GM11168 (cell line): Measurements from ENCODE around the gene GRIK5.

Source experiments
- in situ Hi-C: fragments of 300-500 bp; cut with MboI; formaldehyde crosslinking; loops from one replicate; pipeline ENCODE4 v1.12.0; 2022; ENCODE audit warnings: low sequenced_read_pairs; ENCODE audit not compliant: unreplicated experiment

The GRIK5 gene

DNA sequence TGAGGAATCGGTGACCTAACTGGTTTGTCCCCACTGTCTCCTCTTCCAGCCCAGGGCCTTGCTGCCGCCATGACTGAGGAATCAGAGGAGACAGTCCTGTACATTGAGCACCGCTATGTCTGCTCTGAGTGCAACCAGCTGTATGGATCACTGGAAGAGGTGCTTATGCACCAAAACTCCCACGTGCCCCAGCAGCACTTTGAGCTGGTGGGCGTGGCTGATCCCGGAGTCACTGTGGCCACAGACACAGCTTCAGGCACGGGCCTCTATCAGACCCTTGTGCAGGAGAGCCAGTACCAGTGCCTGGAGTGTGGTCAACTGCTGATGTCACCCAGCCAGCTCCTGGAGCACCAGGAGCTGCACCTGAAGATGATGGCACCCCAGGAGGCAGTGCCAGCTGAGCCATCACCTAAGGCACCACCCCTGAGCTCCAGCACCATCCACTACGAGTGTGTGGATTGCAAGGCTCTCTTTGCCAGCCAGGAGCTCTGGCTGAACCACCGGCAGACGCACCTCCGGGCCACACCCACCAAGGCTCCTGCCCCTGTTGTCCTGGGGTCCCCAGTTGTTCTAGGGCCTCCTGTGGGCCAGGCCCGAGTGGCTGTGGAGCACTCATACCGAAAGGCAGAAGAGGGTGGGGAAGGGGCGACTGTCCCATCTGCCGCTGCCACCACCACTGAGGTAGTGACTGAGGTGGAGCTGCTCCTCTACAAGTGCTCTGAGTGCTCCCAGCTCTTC lies 8.7 kb upstream of the GRIK5 start:
- in situ Hi-C loops = no loop called here

DNA sequence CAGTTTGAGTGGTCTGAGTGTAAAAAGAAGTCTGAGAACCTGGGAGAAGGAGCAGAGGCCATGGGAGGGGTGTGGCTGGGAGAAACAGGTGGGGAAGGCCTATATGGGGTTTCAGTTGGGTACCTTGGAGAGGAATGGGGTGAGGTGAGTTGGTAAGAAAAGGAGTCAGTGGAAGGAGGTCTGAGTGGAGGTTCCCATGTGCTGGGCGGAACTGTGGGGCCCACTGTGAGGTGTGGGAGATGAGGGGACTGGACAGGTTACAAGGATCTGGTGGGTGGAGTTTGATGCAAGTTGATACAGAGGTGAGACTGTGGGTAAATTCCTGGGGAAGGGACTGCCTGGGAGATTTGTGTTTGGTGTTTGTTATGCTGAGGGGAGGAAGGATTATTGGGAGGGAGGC lies 8.1 kb upstream of the GRIK5 start:
- in situ Hi-C loops = no loop called here

DNA sequence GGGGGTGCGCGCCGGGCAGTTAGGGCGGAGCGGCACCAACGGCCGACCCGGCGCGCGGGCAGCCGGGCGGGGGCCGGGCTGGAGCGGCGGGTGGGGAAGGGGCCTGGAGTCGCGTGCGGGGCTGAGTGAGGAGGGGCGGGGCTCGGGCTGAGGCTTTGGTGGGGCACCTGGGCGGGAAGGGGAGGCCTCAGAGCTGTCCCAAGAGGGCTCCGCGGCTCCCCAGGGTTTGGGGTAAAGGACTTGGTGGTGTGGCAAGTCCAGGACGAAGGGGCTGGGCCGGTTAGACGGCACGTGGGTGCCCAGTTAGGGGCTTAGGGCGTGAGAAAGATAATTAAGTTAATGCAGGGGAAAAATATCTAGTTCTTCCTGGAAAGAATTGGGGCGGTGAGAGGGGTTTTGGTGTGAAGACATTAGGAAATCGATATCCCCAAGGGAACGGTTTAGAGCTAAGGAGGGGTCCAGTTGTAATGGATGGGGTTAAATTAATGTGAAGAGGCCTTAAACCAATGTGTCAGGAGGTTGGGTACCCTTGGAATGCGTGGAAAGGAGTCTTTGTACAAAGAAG lies 6.5 kb upstream of the GRIK5 start:
- in situ Hi-C loops = no loop called here

- in situ Hi-C loops = no loop called here
Observed at GRCh38 chr19:42075616-42076379, 5.8 kb upstream of the GRIK5 start, which contains the start of gene ZNF574. Gene ZNF574, plus strand, starts transcription at chr19:42076166. Its CDS starts 2,441 bp downstream, at chr19:42078607.

DNA sequence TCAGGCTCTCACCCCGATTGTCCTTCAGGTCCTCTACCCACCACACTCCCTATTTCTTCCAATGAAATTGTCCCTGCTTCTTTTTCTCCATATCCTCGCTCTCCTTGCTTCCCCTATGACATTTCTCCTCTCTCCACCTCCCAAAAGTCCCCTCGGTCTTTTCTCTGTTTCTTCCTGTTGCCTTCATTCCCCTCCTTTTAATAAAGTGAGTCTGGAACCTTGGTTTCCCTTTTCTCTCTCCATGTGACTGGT lies 5.3 kb upstream of the GRIK5 start:
- in situ Hi-C loops = no loop called here

- in situ Hi-C loops = no loop called here
Observed at GRCh38 chr19:42074513-42075363, 4.7 kb upstream of the GRIK5 start.

DNA sequence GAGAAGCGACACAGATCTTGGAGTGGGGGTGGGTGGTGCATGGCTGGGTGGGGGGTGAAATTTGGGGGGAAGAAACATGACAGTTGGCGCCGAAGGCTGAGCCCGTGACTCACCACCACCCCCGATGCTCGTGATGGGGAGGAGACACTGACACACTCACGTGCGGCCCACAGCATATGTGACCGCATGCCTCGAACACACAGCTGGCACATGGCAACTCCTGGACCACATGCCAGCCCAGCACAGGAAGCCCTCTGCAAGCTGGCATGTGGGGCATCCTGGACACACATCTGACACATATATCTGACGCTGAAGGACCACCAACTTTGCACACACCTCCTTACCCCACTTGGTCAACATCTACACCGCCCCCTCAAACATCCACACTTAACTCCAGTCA lies 1.2 kb upstream of the GRIK5 start:
- in situ Hi-C loops = no loop called here

DNA sequence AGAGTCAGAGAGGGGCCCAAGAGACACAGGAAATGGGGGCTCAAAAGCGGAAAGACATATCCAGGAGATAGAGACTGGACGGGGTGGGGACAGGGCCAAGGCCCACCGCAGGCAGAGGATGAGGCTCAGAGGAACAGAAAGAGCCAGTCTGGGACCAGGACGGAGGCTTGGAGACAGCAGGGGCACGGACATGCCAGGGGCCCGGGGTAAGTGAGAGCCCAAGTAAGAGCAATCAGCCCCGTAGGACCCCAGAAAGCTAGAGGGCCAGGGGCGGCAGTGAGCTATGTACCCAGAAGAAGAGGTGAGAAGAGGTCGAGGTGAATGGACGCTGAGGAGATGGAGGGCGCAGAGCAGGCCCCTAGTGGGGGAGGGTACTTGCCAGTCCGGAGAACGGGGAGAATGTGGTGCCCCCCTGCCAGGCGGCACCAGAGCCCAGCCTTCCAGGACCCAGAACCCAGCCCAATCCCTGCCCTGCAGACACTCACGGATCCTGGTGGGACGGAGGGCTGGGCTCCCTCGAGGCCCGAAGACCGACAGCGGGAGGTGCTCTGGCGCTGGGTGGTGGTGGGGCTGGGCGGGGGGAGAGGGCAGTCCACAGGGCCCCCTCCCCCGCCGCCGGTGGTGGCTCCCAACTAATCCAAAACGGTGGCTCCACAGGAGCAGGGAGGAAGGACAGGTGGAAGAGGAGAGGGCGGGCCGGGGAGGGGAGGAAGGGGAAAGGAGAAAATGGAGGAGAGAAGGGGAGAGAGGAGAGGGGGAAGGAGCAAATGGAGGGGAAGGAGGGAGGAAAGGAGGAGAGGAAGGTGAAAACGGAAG lies 1.0 kb downstream of the GRIK5 start:
- in situ Hi-C loops = no loop called here

DNA sequence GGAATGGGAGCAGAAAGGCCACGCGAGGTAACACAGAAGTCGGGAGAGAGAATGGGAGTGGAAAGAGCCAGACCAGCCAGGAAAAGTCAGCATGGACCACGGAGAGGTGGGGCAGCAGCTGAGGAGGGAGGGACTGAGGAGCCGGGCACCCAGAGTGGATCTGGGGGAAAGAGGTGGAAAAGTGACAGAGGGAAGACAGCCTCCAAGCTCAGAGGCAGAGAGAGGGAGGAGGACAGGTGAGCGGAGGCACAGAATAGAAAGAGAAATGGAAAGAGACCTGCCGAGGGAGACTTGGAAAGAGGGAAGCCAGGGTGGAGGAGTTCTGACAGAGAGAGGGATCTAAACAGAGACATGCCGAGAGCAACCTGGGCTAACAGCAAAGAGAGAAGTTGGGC lies 1.6 kb downstream of the GRIK5 start:
- in situ Hi-C loops = no loop called here

GRCh38 chr19:42067315-42067888 lies 2.6 kb downstream of the GRIK5 start:
- in situ Hi-C loops = no loop called here

DNA sequence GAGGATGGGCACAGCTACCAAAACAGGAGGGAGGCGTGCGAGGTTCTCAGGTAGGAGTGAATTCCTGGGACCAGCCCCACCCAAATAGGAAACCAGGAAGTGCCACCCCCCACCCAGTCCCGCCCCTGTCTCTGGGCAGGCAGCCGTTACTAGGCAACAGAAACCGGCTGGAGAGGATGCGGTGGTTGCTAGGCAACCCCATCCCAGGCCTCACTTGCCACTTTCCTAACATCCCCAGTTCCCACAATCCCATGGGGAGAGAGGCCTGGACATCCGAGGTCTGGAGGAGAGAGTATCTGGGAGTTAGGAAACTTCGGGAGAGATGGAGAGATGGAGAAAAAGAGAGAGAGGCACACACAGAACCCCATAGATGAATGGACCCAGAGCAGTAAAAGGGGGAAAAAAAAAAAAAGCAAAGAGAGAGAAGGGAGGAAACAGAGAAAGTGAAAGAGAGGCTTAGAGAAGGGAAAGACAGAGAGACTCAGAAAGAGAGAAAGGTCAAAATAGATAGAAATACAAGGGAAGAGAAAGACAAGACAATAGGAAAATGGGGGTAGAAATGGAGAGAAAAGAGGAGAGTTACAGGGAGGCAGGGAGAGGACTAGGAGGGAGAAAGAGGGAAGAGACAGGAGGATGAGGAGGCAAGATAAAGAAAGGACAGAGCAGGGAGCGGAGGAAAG lies 3.8 kb downstream of the GRIK5 start:
- in situ Hi-C loops = no loop called here

DNA sequence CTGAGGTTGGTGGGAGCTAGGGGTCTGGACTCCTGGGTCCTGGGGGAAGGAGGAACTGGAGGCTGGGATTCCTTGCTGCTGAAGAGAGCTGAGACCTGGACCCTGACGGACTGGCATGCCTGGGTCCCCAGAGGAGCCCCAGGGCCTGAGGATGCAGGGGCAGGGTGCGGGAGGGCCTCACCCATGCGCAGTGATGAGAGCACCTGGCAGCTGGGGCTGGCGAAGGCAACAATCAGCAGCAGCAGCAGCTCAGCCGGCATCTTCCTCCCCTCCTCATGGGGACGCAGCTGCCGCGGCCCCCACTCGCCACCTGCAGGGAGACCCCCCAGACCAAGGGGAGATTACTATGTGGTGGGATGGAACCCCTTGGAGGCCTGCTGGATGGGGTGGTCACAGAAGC lies 4.5 kb downstream of the GRIK5 start:
- in situ Hi-C loops = no loop called here

GRCh38 chr19:42065051-42065450 lies 5.0 kb downstream of the GRIK5 start:
- in situ Hi-C loops = no loop called here

DNA sequence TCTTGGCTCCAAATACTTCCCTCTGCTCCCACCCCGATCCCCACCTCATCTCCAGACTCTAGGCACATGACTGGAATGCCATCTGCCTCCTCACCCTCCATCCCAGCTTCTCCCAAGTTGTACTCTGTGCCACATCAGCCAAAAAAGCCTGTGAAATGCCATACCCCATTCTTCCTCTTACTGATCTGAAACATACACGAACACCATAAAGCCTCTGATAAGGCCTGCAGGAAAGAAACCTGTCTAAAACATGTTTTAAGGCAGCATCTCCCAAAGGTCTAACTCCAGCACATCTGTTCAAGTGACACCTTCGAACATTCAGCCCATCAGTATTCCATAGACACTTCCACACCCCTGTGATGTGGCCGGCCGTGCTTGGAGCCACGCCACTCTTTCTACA lies 5.6 kb downstream of the GRIK5 start:
- in situ Hi-C loops = no loop called here

- in situ Hi-C loops = no loop called here
Observed at GRCh38 chr19:42062381-42062780, 7.6 kb downstream of the GRIK5 start.

GRCh38 chr19:42060117-42060516 lies 9.9 kb downstream of the GRIK5 start:
- in situ Hi-C loops = no loop called here

DNA sequence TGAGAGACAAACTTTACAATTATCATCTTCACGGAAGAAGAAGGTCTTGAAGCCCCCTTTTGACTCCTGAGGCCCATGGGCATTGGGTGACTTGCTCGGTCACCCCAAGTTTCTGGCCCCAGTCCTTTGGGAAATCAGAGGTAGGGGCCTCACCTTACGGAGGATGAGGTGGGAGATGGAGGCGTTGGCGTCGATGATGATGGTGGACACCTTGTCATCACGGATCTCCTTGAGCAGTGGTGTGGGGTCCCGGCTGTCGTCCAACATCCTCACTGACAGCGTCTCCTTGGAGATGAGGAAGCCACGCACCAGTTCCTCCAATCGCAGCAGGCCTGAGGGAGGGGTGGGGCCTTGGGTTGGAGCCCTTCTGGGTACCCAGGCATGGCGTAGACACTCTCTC lies 10.8 kb downstream of the GRIK5 start:
- in situ Hi-C loops = no loop called here

- in situ Hi-C loops = no loop called here
Observed at GRCh38 chr19:42057846-42058245, 12.2 kb downstream of the GRIK5 start.

DNA sequence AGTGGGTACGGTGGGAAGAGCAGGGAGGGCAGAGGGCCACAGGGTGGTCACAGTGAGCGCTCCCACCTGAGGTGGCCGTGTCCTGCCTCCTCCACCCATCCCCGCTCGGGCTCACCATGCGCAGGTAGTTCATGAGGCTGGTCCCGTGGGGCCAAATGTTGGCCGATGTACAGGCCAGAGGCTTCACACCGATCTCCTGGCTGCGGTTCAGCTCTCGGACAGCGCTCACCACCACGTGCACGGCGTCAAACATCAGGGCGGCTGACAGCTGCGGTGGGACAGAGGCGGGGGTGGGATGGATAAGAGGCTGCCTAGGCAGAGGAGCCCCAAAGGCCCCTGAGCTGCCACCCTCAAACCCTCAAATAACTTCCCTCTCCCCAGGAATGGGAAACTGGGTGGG lies 15.8 kb downstream of the GRIK5 start:
- in situ Hi-C loops = no loop called here
